ENCODE results near the gene HSPA4. TPM values are rescaled to one million over a fixed set of nuclear protein-coding genes. Genes with fewer than 3 reads are reported as not detected.

HSPA4 gene
- total RNA-seq, 2 donors from 2014 or later: 245 to 287 TPM

DNA sequence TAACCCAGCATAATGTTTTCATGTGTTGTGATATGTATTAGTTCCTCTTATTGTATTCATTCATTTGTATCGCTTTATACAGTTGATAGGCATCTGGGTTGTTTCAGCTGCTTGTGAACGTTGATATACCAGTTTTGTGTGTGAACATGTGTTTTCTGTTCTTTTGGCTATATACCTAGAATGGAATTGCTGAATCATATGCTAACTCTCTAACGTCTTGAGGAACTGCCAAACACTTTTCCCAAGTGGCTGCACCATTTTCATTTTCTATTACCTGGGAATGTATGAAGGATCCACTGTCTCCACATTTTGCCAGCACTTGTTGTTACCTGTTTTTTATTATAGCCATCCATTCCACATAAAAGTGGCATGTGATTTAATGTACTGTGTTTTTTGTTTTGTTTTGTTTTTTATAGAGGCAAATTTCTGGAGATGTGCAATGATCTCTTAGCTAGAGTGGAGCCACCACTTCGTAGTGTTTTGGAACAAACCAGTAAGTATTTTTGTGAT is 34.6 kb downstream of the HSPA4 start:
- Histone ChIP-seq H3K9ac (ENCODE audit: extremely low read depth, low read length, poor library complexity, severe bottlenecking) (no peak overlapping the region), H3K27ac (ENCODE audit: low read depth, low read length) (no peak overlapping the region), H3K36me3 (ENCODE audit: control insufficient read depth, insufficient read depth, low read length) (peaks cover 79% of the 10 kb centered on the region), H3K4me3 (ENCODE audit: low read length) (no peak overlapping the region), H3K9me3 (ENCODE audit: control insufficient read depth, low read length) (no peaks in the 10 kb centered on the region), H3K27me3 (ENCODE audit: control insufficient read depth, insufficient read depth, low read length, poor library complexity, severe bottlenecking) (no peaks in the 10 kb centered on the region), H3K4me1 (ENCODE audit: control insufficient read depth, insufficient read depth, low read length) (no peaks in the 10 kb centered on the region)
- H3K9me3 Mint-ChIP-seq: no peaks in the 10 kb centered on the region
- no peak for DNase-seq
- 94 to 100% methylated on average over 3 to 4 of the region's 4 CpGs for WGBS, 2 experiments (ENCODE audit: insufficient coverage in 1 of 2, insufficient read length in 1 of 2)
- no peaks in the 10 kb centered on the region for H3K27me3 Mint-ChIP-seq (ENCODE audit: insufficient read depth)
- peaks cover 82% of the 10 kb centered on the region for H3K36me3 Mint-ChIP-seq (ENCODE audit: low read depth)
- H3K4me1 Mint-ChIP-seq: no peaks in the 10 kb centered on the region
- H3K4me3 Mint-ChIP-seq: no peak overlapping the region
- peak overlapping the region; percentile 5 for H3K27ac Mint-ChIP-seq
- TF ChIP-seq, protein P1, sequence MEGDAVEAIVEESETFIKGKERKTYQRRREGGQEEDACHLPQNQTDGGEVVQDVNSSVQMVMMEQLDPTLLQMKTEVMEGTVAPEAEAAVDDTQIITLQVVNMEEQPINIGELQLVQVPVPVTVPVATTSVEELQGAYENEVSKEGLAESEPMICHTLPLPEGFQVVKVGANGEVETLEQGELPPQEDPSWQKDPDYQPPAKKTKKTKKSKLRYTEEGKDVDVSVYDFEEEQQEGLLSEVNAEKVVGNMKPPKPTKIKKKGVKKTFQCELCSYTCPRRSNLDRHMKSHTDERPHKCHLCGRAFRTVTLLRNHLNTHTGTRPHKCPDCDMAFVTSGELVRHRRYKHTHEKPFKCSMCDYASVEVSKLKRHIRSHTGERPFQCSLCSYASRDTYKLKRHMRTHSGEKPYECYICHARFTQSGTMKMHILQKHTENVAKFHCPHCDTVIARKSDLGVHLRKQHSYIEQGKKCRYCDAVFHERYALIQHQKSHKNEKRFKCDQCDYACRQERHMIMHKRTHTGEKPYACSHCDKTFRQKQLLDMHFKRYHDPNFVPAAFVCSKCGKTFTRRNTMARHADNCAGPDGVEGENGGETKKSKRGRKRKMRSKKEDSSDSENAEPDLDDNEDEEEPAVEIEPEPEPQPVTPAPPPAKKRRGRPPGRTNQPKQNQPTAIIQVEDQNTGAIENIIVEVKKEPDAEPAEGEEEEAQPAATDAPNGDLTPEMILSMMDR (conservative IDR thresholded peaks at IDR 0.05): no peak

GRCh38 chr5:133088064-133088463 is 36.3 kb downstream of the HSPA4 start:
- H3K36me3 Mint-ChIP-seq (ENCODE audit: low read depth): peaks cover 86% of the 10 kb centered on the region
- WGBS, 2 experiments (ENCODE audit: insufficient coverage in 1 of 2, insufficient read length in 1 of 2): 100% methylated on average over 1 to 3 of the region's 3 CpGs
- TF ChIP-seq, protein P1 (conservative IDR thresholded peaks at IDR 0.05): no peak
- H3K27ac Mint-ChIP-seq: no peak overlapping the region
- Histone ChIP-seq H3K36me3 (ENCODE audit: control insufficient read depth, insufficient read depth, low read length) (peaks cover 84% of the 10 kb centered on the region), H3K4me3 (ENCODE audit: low read length) (no peak overlapping the region), H3K4me1 (ENCODE audit: control insufficient read depth, insufficient read depth, low read length) (no peaks in the 10 kb centered on the region), H3K27me3 (ENCODE audit: control insufficient read depth, insufficient read depth, low read length, poor library complexity, severe bottlenecking) (no peaks in the 10 kb centered on the region), H3K9ac (ENCODE audit: extremely low read depth, low read length, poor library complexity, severe bottlenecking) (no peak overlapping the region), H3K27ac (ENCODE audit: low read depth, low read length) (no peak overlapping the region), H3K9me3 (ENCODE audit: control insufficient read depth, low read length) (no peaks in the 10 kb centered on the region)
- H3K4me3 Mint-ChIP-seq: no peak overlapping the region
- H3K9me3 Mint-ChIP-seq: no peaks in the 10 kb centered on the region
- DNase-seq: no peak
- H3K4me1 Mint-ChIP-seq: no peaks in the 10 kb centered on the region
- H3K27me3 Mint-ChIP-seq (ENCODE audit: insufficient read depth): no peaks in the 10 kb centered on the region

DNA sequence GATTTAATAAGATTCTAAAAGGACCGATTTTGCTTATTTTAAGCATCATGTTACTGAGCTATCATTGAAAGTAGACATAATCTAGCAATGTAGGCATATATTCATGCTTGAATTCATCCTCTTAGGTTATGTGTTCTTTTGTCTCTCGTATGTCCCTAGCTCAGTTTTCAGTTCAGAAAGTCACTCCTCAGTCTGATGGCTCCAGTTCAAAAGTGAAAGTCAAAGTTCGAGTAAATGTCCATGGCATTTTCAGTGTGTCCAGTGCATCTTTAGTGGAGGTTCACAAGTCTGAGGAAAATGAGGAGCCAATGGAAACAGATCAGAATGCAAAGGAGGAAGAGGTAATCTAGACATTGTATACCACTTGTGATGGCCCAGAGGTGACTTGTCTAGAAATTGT is 39.2 kb downstream of the HSPA4 start:
- H3K27ac Mint-ChIP-seq: no peak overlapping the region
- no peak overlapping the region for H3K9ac ChIP-seq (ENCODE audit: extremely low read depth, low read length, poor library complexity, severe bottlenecking)

More for the DNA sequence above, 39.2 kb downstream of the HSPA4 start:
- Histone ChIP-seq H3K27ac (ENCODE audit: low read depth, low read length) (no peak overlapping the region), H3K36me3 (ENCODE audit: control insufficient read depth, insufficient read depth, low read length) (peaks cover 90% of the 10 kb centered on the region), H3K4me3 (ENCODE audit: low read length) (no peak overlapping the region), H3K9me3 (ENCODE audit: control insufficient read depth, low read length) (no peaks in the 10 kb centered on the region), H3K4me1 (ENCODE audit: control insufficient read depth, insufficient read depth, low read length) (no peaks in the 10 kb centered on the region), H3K27me3 (ENCODE audit: control insufficient read depth, insufficient read depth, low read length, poor library complexity, severe bottlenecking) (no peaks in the 10 kb centered on the region)
- H3K27me3 Mint-ChIP-seq (ENCODE audit: insufficient read depth): no peaks in the 10 kb centered on the region
- H3K4me1 Mint-ChIP-seq: no peaks in the 10 kb centered on the region
- WGBS, 2 experiments (ENCODE audit: insufficient coverage in 1 of 2, insufficient read length in 1 of 2): 95% methylated on average over 3 of the region's 3 CpGs
- peaks cover 80% of the 10 kb centered on the region for H3K36me3 Mint-ChIP-seq (ENCODE audit: low read depth)
- H3K4me3 Mint-ChIP-seq: no peak overlapping the region
- no peaks in the 10 kb centered on the region for H3K9me3 Mint-ChIP-seq
- DNase-seq: no peak
- TF ChIP-seq, protein P1 (conservative IDR thresholded peaks at IDR 0.05): no peak

Data from endodermal cell (in vitro differentiated cells).